HCT116 (cell line): ENCODE measurements around the gene BHLHE41. TPM values are rescaled to one million over a fixed set of nuclear protein-coding genes. Genes with fewer than 3 reads are reported as not detected.

ENCODE experiments used
- ATAC-seq: fragments of 200-7000 bp; cut with Tn5 transposase; 2 replicates; pipeline ENCODE4 v1.9.1; 2020; ENCODE audit warnings: mild to moderate bottlenecking, moderate library complexity
- BruUV-seq: library from RNA; stranded (reverse); fragments of 400-500 nt; replicated peaks from 2 replicates; lab custom pipeline; 2021; lab: Mats Ljungman, UMichigan
- CTCF ChIA-PET: fragments of 300-600 bp; sonication (Branson Sonifier 250); formaldehyde crosslinking; loops from one replicate; lab custom pipeline; 2021; ENCODE audit warnings: antibody characterized with exemption; lab: Charles Lee
- POLR2A ChIA-PET: fragments of 300-600, 350-600 bp; sonication (Branson Sonifier 250); formaldehyde crosslinking; loops from one replicate; lab custom pipeline; 2021; ENCODE audit warnings: antibody characterized with exemption; lab: Charles Lee
- RAD21 ChIA-PET, 2 experiments: fragments of 300-600 bp; sonication (Branson Sonifier 250); formaldehyde crosslinking; loops; one replicate each; lab custom pipeline; 2023; ENCODE audit warnings: low total read pairs in 2 of 2; ENCODE audit not compliant: uncharacterized antibody in 2 of 2, unreplicated experiment in 2 of 2, low non-redundant PET in 1 of 2; lab: Charles Lee
- DNase-seq: peaks from one replicate; pipeline ENCODE4 v3.0.0-alpha.2; 2010; ENCODE audit warnings: low read depth, low spot score
- H2AFZ ChIP-seq: fragments of 200-600 bp; shearing (Covaris generic), sonication (generic); 2 replicates; pipeline ENCODE4 v1.6.1; 2017; ENCODE audit warnings: low read depth, mixed run types, mixed read lengths, antibody characterized with exemption, low read length; ENCODE audit not compliant: poor library complexity, severe bottlenecking
- H3K27ac ChIP-seq: 2 replicates; pipeline ENCODE4 v1.5.1; 2012; ENCODE audit warnings: low read depth, low read length
- H3K27me3 ChIP-seq: fragments of 200-600 bp; sonication (generic); 2 replicates; pipeline ENCODE4 v1.6.1; 2016; ENCODE audit warnings: mixed run types, low read length, mixed read lengths; ENCODE audit not compliant: insufficient read depth
- H3K36me3 ChIP-seq, 2 experiments: fragments of 200-500 bp in 1 of 2; fragments of 200-600 bp in 1 of 2; sonication (Bioruptor generic) in 1 of 2; sonication (generic) in 1 of 2; 2 replicates each; pipeline versions ENCODE4 v1.5.1 to v1.6.1; 2014 to 2016; ENCODE audit warnings: low read length in 2 of 2, inconsistent platforms in 1 of 2, mixed read lengths in 1 of 2, mixed run types in 1 of 2; ENCODE audit not compliant: insufficient read depth in 2 of 2, control insufficient read depth in 1 of 2
- H3K4me1 ChIP-seq, 2 experiments: fragments of 200-600 bp in 1 of 2; sonication (generic) in 1 of 2; 2 replicates each; pipeline versions ENCODE4 v1.5.1 to v1.6.1; 2012 to 2017; ENCODE audit warnings: low read length in 2 of 2, inconsistent platforms in 1 of 2, mild to moderate bottlenecking in 1 of 2, mixed read lengths in 1 of 2, mixed run types in 1 of 2, moderate library complexity in 1 of 2; ENCODE audit not compliant: insufficient read depth in 2 of 2, control insufficient read depth in 1 of 2
- H3K4me2 ChIP-seq: fragments of 200-600 bp; sonication (generic); 2 replicates; pipeline ENCODE4 v1.6.1; 2017; ENCODE audit warnings: mixed run types, low read length, mixed read lengths
- H3K4me3 ChIP-seq, 2 experiments: fragments of 200-600 bp in 1 of 2; sonication (generic) in 1 of 2; replicated peaks in 1 of 2; 2 replicates each; pipeline ENCODE4 v1.5.1; 2011 to 2016; ENCODE audit warnings: low read length in 2 of 2, control low read depth in 1 of 2, low read depth in 1 of 2, mild to moderate bottlenecking in 1 of 2, mixed read lengths in 1 of 2, mixed run types in 1 of 2
- H3K79me2 ChIP-seq: fragments of 200-600 bp; sonication (generic); 2 replicates; pipeline ENCODE4 v1.6.1; 2017; ENCODE audit warnings: mild to moderate bottlenecking, mixed run types, low read length, moderate library complexity, mixed read lengths; ENCODE audit not compliant: insufficient read depth
- H3K9ac ChIP-seq: fragments of 200-600 bp; sonication (generic); 2 replicates; pipeline ENCODE4 v1.6.1; 2016; ENCODE audit warnings: low read length, mixed read lengths
- H3K9me2 ChIP-seq: fragments of 200-600 bp; sonication (generic), shearing (Covaris generic); 2 replicates; pipeline ENCODE4 v1.6.1; 2017; ENCODE audit warnings: mixed run types, mild to moderate bottlenecking, moderate library complexity; ENCODE audit not compliant: insufficient read depth
- H3K9me3 ChIP-seq, 2 experiments: fragments of 200-500 bp in 1 of 2; fragments of 200-600 bp in 1 of 2; sonication (Bioruptor generic) in 1 of 2; sonication (generic) in 1 of 2; 2 replicates each; pipeline ENCODE4 v1.6.1; 2014 to 2017; ENCODE audit warnings: low read length in 2 of 2, mixed read lengths in 2 of 2, inconsistent platforms in 1 of 2, low read depth in 1 of 2, mild to moderate bottlenecking in 1 of 2, mixed run types in 1 of 2, moderate library complexity in 1 of 2; ENCODE audit not compliant: control insufficient read depth in 1 of 2, insufficient read depth in 1 of 2
- H4K20me1 ChIP-seq: fragments of 200-600 bp; sonication (generic), shearing (Covaris generic); 2 replicates; pipeline ENCODE4 v1.6.1; 2017; ENCODE audit warnings: mixed run types, mild to moderate bottlenecking, moderate library complexity; ENCODE audit not compliant: insufficient read depth
- ELF1 ChIP-seq: IDR thresholded peaks from 2 replicates; pipeline ENCODE4 v1.6.1; 2012; ENCODE audit warnings: low read depth, borderline replicate concordance
- POLR2A ChIP-seq: IDR thresholded peaks from 2 replicates; pipeline ENCODE4 v1.7.0; 2011; ENCODE audit warnings: borderline replicate concordance; ENCODE audit not compliant: insufficient read depth, insufficient read length; ENCODE audit errors: extremely low read depth
- RAD21 ChIP-seq: IDR thresholded peaks from 2 replicates; pipeline ENCODE4 v1.6.1; 2012; ENCODE audit warnings: low read depth, mild to moderate bottlenecking
- SRF ChIP-seq: IDR thresholded peaks from 2 replicates; pipeline ENCODE4 v1.6.1; 2012; ENCODE audit warnings: low read depth
- ZNF274 ChIP-seq: fragments of 200-500 bp; sonication (Bioruptor generic); IDR thresholded peaks from 2 replicates; pipeline ENCODE4 v1.6.1; 2014; ENCODE audit warnings: mild to moderate bottlenecking, low read depth, low read length, inconsistent platforms
- intact Hi-C: fragments of 100-400 bp; cut with micrococcal nuclease; formaldehyde crosslinking; loops from 2 replicates; pipeline ENCODE4 v1.10.0; 2022
- total RNA-seq: library from RNA; stranded (reverse); gene quantifications from one replicate; pipeline ENCODE4 v1.2.1, GENCODE V29; 2021; ENCODE audit not compliant: unreplicated experiment
- TF ChIP-seq, protein P1 (sequence below): IDR thresholded peaks from 2 replicates; pipeline ENCODE4 v1.6.1; 2012

BHLHE41 gene
- total RNA-seq, 1 experiment from 2014 or later, result 4.7 TPM

DNA sequence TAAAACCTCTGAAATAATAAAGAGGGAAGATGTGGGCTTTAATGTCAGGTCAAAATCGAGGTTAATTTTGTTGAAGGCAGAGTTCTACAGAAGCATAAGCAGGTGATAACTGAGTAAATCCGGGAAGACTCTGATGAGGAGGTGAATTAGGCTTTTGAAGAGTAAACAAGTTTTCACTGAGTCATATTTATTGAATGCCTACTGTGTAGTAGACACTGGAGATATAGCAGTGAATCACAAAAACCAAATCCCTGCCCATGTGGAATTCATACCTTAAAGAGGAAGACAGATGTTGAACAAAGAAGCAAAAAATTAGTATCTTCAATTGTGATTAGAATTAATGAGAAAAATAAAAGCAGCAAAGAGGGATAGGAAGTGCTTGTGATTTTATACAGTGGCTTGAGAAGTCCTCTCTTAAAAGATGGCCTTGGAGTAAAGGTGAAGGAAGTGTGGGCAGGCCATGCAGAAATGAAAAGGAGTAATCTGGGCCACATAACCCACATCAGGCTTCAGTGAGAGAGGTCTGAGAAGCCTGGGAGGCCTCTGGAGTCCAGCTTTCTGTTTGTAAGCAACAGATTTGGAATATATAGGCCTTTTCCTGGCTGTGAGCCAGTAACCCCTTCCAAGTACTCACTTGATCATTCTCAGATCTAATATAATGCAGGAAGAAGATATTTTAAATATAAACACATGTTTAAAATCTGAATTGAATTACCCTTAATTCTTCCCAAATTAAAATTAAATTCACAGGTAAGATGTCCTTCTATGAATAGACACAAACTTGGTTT, 46.7 kb downstream of the BHLHE41 start:
- Histone ChIP-seq H3K27ac (no peak overlapping the region), H3K4me3 (no peak overlapping the region)
- POLR2A ChIA-PET, result no interaction called here

More for the DNA sequence above, 46.7 kb downstream of the BHLHE41 start:
- H3K79me2 ChIP-seq, result no peaks in the 10 kb centered on the region
- no peak overlapping the region for H3K9ac ChIP-seq
- no TSS peak for BruUV-seq
- peaks cover 0 to 4% of the 10 kb centered on the region in 2 experiments; a peak in 1 of 4 replicates for H3K9me3 ChIP-seq
- DNase-seq (no peak), ATAC-seq (no peak)
- H3K36me3 ChIP-seq, result no peaks in the 10 kb centered on the region
- no peak overlapping the region for H2AFZ ChIP-seq
- no peaks in the 10 kb centered on the region for H4K20me1 ChIP-seq
- no peaks in the 10 kb centered on the region for H3K27me3 ChIP-seq
- TF ChIP-seq ELF1 (no peak), SRF (no peak), POLR2A (no peak), ZNF274 (no peak), RAD21 (no peak)
- TF ChIP-seq, protein P1, sequence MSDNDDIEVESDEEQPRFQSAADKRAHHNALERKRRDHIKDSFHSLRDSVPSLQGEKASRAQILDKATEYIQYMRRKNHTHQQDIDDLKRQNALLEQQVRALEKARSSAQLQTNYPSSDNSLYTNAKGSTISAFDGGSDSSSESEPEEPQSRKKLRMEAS, result no peak
- intact Hi-C loops, result no loop called here
- CTCF ChIA-PET, result no interaction called here
- no peaks in the 10 kb centered on the region for H3K4me1 ChIP-seq
- RAD21 ChIA-PET, result no interaction called here
- no peak overlapping the region for H3K4me2 ChIP-seq
- H3K9me2 ChIP-seq, result no peaks in the 10 kb centered on the region

Other genes starting within 250 kb of the BHLHE41 start
- gene RASSF8, start 166.4 kb downstream of the BHLHE41 start, total RNA-seq, result 9.2 TPM
- gene SSPN, start 70.5 kb upstream of the BHLHE41 start, total RNA-seq, result 0.17 TPM